Stimulated activated CD4-positive, alpha-beta T cell treated with anti-CD3 and anti-CD28 coated beads, Interleukin-12 subunit alpha, Interleukin-12 subunit beta, amount 100 ng/mL, for 24 hours (primary cell): ENCODE data around the gene ITPRIP.

Experiments
- DNase-seq, 2 experiments: peaks; one replicate each; pipeline ENCODE4 v3.0.0-alpha.2; 2020; ENCODE audit warnings: low read depth in 2 of 2

ITPRIP gene

DNA sequence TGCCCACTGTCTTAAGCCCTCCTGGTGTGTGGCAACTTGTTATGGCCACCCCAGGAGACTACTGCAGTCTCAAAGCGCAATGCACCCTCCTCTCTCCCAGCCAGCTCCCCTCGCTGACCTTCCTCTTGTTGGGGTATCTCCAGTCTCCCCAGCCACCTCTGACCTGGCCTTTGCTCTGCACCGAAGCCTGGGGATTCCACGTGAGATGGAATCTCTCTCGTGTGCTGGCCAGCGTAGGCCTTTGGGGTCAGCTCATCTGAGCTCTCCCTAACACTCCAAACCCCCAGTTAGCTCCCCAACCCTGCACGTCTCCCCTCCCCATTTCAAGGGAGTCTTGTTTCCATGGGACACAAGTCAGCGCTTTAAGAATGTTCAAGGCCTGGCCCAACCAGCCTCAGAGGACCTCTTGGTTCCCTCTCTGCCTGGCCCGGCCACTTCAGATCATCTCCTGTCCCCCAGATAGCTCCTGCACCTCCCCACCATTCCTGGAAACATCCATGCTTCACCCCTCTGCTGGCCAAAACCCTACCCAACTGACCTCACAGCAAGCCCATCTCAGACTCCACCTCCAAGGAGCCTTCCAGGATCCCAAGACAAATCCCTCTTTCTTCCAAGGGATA, 11.2 kb downstream of the ITPRIP start:
- DNase-seq = no peak

DNA sequence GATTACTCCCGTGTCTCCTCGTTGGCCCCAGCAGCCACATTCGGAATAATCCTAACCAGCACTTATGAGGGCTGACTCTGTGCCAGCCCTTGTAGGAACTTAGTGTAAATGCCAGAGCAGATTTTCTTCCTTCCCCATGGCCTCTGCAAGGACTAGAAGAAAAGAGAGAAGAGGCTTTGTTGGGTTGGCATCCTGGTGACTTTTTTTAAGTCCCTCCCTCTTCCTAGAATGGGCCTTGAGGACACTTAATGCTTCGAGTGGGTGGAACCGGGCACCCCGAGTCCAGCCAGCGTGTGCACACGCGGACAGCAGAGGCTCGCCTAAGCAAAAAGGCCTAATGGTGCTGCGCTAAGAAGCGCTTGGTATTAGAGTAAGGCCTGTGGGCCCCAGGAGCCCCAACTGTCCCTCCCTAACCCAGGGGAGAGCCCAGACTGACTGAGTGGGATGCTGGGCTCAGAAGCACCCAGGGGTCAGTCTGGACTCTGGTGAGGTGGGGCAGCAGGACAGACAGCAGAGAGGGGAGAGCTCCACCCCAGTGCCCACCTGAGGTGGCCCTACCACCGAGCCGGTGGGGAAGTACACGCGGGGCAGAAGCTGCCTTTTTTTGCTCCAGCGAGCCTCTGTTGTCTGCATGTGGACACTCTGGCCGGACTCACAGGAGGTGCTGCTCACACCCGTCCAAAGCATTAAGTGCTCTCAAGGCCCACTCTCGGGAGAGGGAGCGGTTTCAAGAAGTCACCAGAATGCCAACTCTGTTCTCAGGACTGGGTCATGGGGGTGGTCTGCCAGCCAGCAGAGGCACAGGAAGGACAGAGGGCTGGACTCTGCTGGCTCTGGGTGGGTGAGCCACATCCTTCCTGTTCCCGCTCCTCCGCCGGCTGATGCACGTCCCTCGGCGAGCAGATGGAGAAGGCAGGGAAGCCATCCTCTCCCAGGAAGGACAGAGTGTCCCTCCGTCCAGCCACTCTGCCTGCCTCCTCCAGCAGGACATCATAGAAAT, 12.5 kb downstream of the ITPRIP start:
- DNase-seq = no peak

DNA sequence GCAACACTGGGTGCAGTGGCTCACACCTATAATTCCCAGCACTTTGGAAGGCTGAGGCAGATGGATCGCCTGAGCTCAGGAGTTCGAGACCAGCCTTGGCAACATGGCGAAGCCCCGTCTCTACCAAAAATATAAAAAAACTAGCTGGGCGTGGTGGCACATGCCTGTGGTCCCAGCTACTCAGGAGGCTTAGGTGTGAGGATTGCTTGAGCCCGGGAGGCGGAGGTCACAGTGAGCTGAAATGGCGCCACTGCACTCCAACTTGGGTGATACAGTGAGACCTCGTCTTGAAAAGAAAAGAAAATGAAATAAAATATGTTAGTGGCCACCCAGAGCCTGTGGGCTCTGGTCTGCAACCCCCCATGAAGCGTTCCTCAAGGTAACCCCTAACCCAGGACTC, 13.3 kb downstream of the ITPRIP start:
- DNase-seq = no peak

DNA sequence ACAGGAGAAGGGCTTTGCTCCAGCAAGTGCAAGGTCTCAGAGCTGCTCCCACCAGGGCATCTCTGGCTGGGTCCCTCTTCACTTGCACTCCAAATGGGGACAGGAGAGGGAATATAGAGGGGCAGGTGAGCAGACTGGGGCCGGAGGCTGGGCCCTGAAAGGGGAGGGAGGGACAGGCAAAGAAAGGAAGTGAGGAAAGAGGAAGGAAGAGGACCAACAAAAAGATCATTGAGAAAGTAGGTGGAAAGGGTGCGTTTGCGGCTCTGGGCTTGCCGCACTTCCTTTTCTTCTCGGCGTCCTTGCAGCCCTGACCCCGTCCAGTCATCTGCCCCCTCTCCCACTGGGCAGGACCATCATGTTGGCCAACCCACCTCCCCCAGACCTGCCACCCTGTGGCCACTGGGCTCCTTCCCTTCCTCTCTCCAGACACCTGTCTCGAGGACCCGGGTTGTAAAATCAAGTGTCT, 14.0 kb downstream of the ITPRIP start:
- no peak for DNase-seq

DNA sequence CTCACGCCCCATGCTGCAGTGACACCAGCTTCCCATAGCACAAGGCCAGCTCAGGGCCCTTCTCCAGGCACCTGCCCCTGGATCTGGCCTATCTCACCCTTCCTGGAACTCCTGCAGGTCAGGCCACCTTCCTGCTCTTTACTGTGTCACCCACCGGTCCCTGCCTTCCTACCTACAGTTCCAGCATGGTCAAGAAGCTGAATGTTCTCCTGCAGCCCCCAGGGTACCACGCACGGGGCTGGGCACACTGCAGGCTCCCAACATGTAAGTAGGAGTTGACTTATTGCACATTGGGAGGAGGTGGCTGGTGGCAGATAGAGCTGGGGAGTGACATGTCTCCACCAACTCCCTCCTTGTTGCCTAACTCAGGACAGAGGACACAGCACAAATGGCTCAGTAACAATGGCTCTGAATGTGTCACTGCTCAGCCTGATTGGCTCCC, 14.5 kb downstream of the ITPRIP start:
- no peak for DNase-seq

DNA sequence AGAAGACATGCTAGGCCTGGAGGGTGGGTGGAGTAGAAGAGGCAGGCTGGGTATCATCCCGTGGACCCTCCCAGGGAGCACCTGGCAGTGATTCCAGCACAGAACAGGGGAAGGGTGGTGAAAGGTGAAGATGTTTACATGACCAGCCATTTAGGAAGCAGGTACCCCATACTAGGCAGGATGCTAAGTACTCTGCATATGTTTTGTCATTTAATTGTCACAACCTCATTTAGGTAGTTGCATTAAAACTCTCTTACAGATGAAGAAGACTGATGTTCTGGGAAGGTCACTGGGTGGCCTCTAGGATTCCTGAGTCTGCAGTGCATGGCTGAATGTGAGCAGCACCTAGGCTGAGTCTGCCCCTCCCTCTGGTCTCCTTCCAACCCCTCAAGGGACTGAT, 15.2 kb downstream of the ITPRIP start:
- DNase-seq = no peak

DNA sequence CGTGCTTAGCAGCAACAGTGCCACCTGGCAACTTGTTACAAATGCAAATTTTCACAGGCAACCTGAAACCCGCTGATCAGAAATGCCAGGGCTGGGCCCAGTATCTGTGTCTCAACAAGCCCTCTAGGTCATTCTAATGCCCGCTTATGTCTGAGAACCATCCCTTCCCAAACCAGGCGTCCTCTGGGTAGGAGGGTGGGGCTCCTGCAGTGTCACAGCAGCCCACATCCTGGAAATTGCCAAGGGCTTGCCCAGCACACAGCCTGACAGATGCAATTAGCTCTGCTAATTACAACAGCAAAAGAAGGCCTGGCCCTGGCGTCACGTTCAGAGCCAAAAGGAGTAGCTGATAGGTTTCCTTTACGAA, 15.9 kb downstream of the ITPRIP start:
- no peak for DNase-seq

DNA sequence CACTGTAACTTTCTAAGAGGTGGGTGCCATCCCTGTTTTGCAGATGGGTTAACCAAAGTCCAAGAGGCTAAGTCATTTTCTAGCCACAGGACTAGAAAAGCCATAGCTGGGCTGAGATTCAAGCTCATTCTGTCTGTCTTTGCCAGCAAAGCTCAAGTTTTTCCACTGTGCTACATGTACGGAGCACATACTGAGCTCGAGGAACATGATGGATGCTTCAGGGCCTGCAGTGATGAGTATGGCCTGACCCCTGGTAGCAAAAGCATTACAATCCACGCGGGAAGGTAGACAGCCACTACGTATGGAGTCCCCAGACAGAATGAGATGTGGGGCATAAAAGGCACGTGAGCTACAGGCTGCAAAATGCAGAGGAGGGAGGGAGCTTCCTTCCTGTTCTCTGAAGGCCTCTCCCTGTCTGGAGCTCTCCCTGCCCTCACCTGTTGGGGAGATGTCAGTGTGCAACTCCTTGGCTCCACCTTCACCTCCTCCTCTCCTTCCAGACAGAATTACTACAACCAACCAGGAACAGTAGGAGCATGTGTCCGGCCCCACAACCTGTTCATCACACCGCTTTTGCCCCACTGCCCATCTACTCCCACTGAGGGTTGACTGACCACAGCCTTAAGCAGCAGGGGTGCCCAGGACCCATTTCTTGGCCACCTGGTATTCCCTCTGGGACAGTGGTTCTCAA, 16.4 kb downstream of the ITPRIP start:
- no peak for DNase-seq

DNA sequence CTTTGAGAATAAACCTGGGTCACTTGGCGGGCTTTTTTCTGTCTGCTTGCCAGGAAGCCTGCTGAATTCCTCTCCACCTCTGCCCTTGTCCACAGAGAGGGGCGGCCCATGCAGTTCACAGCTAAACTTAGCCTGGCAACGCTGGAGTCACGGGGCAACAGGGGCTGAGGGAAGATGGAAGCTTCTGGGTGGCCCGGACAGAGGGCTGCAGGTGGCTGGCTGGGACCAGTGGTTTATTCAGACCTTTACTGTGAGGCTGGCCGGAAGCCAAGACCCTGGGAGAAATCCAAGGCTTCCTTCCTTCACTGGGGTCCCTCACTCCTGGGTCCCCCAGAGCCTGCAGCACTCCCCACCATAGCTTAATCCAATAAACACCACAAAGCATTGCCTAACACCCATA, 17.0 kb downstream of the ITPRIP start:
- no peak for DNase-seq

DNA sequence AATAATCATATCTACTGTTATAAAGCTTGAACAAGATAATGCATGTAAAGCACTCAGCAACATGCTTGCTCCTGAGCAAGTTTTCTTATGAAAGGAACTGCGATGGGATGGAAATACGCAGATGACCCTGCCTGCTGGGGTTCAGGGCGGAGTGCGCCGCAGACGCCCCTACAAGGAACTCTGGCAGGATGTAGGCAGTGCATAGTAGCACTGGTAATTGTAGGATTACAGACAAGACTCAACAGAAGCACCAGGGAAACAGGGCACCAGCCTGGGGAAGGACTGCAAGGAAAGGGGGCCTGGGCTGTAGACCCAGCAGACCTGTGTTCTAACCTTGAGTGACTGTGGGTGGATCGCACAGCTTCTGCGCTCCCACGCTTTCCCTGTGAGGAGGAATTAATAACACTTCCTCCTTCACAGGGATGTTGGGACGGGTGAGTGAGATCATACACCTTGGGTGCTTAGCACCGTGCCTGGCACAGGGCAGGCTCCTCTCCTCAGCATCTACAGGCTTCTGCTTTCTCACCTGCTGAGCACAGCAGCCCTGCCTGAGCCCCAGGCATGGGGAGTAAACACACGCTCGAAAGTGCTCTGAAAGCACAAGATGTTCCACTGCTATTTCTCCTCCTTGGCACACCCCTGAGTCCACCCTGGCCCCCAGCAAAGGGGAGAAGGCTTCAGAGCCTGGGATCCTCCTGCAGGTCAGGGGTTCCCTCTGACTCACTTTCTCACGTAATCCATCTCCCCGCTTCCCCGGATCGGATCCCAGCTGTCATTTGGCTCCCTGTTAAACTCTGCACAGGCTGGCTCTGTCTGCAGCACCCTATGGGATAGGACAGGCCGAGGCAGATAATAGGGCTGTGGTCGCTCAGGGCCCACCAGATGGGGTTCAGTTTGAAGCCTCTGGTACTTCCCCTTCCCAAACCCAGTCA, 19.2 kb downstream of the ITPRIP start:
- DNase-seq = no peak

DNA sequence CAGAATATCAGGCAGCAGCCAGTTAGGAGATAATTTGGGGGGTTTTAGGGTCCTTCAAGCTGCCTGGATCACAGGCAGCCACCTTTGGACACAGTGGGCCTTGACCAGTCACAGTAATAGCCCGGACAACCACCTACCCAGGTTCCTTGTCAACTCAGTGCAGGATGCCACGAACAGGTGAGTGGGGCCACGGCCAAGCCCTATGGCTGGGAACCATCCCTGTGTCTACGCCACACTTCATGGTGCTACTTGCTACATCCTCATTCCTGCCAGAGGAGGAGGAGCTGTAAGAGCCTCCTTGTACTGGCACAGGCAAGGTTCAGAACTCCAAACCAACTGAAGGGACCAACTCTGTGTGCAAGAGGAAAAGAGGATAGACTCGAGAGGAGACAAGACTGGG, 19.9 kb downstream of the ITPRIP start:
- DNase-seq = no peak

DNA sequence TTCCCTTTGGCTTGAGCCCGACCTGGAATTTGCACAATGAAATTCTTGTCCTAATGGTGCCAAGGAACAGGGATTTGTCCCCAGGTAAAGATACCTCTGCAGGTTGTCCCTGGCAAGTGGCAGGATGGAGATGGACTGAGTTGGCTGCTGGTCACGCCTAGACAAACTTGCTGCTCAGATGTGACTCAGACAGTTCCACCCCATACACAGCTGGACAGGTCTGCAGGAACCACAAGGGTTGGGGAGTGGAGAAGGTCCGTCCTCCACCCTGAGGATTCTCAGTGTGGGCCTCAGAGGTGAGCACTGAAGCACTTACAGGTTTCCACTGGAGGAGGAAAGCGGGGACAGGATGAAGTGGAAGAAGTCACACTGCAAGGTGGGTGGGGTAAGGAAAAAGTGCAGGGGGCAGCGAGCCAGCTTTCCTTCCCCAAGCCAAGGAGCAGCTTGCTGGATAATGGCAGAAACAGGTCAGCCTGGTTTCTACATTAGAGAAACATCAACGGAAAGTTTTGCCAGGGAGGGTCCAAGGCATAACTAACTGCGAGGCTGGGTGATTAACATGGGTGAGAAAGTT, 20.5 kb downstream of the ITPRIP start:
- DNase-seq = no peak

DNA sequence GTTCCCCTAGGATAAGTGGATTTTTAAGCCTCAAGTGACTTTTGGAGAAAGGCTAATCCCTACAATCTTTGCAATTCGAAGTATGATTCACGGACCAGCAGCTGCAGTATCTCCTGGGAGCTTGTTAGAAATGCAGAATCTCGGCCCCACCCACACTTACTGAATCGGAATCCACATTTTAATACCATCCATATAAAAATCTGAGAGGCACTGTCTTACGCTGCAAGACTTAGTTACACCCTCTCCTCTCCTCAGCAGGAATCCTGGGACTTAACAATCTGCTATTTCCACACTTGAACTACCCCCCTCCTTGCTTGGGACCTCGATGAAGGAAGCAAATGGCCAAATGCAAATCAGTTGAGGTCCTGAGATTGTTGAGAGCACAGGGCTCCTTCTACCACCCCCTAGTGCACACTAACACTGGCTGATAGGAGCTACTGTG, 21.0 kb downstream of the ITPRIP start:
- DNase-seq = no peak

DNA sequence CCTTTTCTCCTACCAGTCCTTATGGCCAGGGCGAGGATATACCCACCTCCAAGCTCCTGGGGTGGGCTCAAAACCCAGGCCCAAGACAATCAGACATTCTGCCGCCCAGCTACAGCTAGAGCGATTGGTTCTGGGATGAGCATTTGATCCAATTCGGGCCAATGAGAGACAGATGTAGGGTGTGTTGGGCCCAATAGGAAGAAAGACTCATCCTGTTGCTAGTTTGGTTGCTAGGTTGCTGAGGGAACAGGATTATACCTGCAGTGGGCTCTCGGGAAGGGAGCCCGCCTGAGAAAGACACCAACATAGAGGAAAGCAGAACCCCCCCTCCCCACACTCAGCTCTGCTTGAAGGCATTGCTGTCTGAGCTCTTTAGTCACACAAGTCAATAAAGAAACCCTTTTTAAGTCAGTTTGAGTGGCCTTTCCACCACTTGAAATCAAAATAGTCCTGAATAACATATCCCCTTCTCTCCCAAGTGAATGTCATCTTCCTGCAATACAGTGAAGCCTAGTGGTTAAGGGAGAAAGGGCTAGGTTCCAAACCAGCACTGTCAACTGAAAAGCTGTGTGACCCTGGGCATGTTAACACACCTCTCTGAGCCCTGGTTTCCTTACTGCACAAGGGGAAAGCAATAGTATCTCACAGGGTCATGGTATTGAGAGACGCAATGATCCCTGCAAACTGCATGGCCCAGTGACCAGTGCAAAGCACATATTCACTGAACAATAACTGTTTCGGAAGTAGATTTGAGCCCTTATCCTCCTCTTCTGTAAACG, 21.8 kb downstream of the ITPRIP start:
- no peak for DNase-seq

DNA sequence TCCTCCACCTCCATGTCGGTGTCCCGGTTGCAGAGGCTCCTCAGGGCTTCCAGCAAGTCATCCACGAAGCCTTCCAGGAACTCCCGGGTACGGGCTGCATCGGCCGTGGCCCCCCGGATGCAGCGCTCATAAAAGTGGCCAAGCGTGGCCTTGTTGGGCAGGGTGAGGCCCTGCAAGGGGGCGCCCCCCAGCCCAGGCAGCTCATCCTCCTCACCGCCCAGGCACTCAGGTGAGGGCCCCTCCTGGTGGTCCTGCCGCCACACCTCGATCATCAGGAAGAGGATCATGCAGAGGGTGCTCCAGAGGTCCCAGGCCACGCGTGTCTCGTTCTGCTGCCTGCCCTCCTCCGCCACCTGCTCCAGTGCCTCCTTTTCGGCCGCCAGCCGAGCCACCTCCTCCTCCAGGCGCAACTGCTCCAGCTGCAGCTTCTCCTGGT, 22.8 kb downstream of the ITPRIP start:
- DNase-seq = no peak

DNA sequence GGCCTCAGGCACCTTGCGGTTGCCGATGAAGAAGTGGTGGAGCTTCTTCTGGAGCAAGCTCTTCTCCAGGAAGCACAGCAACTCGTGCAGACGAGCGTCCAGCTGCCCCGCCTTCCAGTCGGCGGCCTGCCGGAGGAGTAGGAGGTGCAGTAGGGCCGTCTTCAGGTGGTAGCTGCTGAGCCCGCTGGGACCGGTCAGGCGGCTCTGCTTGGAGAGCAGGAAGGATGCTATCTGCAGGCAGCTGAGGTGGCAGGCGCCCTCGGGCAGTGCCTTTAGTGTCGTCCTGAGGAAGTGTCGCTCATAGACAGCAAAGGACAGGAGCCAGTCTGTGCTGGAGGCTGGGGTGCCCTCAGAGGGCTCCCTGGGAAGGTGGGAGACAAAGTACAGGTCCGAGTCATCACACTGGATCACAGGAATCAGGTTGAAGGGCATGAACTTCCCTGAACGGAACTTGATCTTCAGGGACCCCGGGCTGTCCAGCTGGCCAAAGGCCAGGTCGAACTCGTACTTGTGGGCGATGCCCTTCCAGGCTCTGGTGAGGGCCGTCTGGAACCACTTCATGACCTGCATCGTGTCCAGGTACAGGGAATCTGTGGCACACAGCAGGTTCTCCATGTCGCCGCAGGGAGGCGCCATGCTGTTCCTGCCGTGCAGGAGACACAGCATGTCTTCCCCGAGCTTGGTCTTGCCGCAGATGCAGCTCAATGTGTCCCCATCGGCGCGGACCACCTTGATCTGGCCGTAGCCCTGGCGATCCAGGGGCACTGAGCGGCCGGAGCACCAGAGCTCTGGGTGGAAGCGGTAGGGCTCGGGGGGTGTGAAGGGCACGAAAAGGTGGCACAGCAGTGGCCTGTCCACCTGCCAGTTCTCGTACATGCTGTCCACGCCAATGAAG, 23.4 kb downstream of the ITPRIP start:
- DNase-seq = no peak

DNA sequence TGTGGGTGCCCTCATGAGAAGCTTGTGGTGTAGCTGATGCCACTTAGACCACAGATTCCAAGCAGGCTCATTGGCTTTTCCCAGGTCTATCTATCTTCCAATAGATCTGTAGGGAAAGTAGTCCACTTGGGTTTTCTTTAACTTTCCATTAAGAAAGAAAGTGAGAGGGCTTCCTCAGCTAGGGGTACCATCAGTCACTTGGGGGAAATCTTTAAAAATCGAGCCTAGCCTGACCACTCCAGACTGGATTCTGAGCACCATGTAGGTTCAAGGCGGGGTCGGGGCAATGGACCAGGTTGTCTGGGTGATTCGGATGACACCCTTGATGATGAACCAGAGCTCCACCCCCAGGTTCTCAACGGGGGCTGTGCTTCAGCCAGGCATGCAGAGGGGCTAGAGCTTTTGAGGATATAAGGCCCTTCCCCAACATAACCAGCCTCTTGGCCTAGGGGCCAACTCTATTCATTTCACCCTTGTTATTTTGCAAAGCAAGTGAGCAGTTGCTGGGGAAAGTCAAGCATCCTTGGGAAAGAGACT, 27.0 kb downstream of the ITPRIP start:
- DNase-seq = no peak
